ENCODE data around the gene CLEC16A.

The CLEC16A gene

DNA sequence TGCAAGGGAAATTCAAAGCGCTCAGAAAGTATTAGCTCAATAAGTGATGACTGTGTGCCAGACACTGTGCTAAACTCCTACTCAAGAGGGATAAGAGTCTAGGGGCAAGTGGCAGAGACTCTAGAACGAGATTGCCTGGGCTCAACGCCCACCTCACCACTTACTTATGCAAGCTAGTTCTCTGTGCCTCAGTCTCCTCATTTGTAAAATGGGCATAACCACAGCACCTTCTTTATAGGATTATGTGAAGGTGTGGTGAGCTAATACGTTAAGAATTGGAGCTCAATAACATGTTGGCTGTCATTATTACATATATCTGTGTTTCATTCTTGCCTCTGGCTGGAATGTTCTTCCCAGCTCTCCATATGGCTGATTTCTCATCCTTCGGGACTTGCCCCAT lies 17.5 kb upstream of the CLEC16A start:
- DNase-seq = no peak

DNA sequence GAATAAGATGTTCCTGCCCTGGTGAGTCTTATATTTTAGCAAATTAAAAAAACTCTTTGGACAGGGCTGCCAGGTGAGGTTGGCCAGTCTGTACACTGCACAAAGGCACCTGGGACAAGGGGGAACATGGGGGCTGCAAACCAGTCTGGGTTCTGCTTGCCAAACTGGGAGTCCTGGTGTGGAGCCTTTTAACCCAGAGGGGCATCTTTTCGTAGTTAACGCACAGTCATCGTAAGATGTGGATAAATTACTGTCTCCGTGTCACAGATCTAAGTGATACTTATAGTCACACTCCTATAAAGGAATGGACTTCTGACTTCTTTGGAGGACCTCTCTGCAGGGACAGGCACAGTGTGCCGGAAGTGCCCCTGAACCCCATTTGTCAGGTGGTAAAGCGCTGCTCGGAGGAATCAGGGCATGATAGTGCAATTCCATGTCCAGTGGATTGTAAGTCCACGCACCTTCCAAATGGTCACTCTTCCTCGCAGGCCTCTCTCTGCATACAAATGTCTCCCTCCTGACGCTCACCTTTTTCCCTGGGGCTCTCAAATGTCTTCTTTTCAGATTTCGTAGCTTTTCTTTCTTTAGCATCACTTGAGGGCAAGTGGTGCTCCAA lies 16.8 kb upstream of the CLEC16A start:
- no peak for DNase-seq

DNA sequence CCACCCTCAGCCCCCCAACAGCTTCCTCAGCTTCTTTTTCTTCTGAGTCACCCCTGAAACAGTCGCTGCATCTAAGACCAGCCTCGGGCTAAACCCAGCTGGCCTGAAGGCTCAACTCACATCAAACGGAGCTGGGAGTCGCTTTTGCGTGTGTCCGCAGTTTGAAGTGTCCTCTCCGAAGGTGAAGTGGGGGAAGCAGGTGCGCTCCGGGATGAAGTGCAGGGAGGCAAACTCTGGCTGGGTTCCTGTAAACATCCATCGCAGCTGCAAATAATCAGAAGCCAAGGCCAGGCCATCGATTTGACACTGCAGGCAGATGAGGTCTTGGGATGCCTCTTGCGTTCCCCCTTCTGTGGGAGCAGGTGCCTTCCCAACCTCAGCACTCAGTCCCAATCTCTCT lies 15.3 kb upstream of the CLEC16A start:
- DNase-seq = peak; percentile 84

DNA sequence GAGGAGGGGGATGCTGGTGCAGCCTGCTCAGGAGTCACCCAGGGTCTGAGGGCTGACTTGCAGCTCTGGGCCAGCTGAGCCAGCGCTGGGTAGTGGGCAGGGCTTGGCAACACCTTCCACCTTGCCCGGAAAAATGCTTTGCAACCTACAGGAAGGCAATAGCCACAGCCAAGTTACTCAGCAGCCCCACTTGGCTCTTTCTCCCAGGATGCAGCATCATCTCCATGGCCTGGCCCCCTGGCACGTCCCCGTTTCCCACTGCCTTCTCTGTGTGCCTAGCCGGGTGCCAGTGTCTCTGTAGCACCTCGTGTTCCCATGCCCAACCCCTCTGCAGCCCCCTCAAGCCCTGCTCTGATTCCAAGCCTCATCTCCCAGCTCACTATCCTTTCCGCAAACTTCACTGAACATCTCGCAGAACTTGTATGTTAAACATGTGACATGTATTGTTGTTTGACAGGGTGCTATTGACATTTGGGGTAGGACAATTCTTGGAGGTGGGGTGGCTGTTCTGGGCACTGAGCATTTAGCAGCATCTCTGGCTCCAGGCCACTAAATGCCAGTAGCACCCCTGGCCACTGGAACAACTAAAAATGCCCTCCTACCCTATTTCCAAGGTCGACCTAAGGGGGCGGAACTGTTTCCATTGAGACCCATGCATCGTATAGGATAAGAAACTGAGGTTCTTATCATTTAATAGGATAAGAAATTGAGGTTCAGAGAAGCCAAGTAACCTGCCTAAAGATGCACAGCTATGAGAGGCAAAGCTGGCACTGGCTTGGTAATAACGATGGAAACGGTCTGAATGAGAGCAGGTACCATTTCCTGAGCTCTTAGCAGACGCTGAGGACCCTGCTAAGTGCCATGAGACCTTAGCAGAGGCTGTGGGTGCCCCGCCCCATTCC lies 14.3 kb upstream of the CLEC16A start:
- peak; percentile 79 for DNase-seq

DNA sequence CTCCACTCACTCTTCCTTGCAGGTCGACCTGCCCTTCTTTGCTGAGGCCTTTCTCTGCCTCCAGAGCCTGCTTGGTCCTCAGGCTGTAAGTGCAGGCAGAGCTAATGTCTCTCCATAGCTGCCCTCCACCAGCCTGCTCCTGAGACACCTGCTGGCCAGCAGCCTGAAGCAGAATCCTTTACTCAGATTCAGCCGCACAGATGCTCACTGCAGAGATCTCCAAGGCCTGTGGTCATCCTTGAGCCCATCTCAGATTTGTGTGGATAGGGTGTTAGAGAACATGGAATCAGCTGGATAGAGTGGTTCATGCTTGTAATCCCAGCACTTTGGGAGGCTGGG lies 13.6 kb upstream of the CLEC16A start:
- no peak for DNase-seq

DNA sequence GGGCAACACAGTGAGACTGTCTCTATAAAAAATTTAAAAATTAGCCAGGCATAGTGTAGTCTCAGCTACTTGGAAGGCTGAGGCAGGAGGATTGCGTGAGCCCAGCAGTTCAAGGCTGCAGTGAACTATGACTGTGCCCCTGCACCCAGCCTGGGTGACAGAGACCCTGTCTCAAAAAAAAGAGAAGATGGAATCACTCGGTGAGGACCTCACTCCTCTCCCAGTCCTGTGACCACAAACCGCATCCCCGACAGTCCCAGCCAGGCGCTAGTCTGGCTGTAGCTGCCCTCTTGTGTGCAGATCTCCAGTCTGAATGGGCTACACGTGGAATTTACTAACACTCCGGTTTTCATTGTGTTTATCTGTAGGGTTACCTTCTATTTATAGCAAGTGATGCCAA lies 13.2 kb upstream of the CLEC16A start:
- DNase-seq = no peak

DNA sequence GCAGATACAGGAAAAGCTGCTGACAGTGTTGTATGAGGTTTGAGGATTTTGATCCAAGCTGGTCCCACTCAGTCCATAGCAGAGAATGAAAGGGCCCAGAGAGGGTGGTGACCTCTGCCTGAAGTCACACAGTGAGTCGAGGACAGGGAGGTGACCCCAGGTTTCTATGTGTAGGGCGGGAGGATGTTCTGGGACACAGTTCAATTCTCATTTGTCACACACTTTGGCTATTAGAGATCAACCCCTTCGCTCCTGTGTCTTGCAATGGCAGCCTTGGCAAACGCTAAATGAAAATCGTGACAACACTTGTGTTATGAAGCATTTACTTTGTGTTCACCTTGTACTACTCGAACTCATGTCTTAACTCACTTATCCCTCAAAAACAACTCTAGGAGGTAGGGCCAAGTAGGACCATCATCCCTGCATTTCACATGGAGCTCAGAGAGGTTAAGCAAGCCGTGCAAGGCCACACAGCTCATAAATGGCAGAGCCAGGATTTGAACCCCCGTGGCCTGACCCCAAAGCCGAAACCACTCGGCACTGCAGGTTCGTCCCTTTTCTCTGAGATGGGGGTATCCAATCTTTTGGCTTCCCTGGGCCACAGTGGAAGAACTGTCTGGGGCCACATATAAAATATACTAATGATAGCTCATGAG lies 12.3 kb upstream of the CLEC16A start:
- no peak for DNase-seq

DNA sequence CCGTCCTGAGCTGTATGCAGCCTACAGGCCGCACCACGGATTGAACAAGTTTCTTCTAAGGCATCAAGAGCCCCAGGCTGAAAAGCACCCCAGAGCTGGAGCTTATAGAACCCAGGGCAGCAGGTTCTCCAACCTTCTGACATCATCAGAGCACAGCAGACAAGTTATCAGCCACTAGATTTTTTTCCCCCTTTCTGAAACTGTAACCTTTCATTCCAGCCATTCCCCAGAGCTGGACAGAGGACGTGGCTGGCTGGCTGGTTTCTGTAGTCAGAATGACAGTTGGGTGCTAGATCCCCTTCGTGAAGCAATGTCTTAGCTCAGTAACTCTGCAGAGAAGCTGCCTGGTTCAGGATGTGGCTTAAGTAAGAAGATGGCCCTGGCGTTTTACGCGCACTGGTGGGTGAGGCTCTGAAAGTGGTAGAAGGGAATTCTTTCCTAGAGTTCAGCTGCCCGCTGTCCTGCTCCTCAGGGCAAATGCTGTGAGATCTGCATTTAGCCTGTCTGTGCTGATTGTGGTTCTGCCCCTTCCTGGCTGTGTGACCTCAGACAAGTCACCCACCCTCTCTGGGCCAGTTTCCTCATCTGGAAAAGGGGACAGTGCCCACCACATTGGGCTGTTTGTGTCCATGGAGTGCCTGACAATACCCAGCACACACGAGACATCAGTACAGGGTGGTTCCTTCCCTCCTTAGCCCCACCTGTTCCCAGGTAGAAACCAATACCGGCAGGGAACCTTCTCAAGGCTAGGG lies 11.2 kb upstream of the CLEC16A start:
- DNase-seq = no peak

DNA sequence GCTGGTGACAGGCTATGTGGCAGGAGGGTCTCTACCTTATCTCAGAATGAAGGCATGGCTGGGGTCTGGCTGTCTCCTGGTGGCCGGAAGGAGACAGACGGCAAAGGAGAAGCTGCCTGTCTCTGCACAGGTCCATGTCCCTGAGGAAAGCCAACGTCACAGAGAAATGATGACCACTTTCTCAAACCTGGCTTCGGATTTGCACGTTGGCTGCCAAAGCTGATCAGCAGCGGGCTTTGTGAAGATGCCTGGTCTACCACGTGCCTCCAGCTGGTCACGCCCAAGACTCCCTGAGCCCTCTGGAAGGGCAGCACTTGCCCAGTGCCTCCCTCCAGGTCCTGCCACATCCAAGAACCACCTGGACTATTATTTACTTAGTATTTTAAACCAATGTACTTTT lies 10.5 kb upstream of the CLEC16A start:
- DNase-seq = peak; percentile 46

DNA sequence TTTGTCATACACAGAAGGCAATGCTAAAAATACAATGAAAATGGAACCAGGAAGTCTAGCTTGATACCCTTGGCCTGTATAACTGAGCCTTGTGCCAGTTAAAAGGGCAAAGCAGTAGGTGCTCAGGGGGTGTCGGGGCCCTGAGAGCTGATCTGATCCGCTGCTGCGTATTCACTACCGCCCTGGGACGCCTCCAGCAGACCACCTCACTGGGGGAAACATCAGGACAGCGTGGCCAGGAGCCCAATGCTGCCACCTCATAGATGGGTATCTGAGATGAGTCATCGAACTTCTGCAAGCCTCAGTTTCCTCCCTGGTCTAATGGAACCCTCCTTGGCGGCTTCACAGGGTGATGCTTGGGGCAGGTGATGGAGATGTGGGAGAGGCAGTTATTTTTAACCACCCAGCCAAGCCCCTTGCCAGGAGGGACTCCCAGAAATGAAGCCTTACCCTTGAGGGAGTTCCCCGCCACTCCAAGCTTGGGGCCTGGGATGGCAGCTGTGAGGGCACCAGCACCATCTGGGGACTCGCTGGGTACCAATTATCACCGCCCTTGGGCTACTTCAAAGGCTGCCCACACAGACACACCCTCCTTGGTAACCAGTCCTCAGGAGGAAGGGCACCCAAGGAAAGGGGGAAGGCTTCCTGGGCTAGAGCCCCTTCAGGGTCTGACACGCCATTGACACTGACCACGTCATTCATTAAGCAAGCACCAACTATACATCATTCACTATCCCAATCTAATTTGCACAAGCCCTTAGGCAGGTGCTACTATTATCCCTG lies 9.8 kb upstream of the CLEC16A start:
- DNase-seq = no peak

DNA sequence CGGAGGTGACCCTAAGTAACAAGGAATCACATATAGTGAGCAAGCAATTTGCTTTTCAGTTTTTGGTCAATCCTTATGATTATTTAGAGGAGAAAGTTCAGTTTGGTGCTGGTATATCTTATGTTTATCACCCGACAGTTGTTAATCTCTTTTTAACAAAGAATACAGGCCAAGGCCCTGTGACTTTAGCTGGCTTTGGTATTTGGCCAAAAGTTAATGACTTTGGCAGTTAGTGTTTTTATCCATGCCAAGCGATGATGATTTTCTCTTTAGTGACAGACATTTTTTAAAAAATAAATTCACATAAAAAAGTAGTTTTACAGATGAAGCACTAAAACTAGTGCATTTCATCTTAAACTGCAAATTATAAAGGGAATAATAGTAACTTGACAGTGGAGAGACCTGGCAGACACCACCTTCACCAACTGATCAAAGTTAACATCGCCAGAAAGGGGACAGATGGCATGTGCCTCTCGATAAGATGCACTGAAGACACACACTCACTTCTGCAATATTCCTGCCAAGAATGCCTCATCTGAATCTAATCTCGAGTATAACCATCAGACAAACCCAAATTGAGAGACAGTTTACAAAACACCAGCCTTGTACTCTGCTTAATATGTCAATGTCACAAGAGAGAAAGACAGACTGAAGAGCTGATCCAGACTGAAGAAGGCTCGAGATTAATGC lies 9.0 kb upstream of the CLEC16A start:
- no peak for DNase-seq

DNA sequence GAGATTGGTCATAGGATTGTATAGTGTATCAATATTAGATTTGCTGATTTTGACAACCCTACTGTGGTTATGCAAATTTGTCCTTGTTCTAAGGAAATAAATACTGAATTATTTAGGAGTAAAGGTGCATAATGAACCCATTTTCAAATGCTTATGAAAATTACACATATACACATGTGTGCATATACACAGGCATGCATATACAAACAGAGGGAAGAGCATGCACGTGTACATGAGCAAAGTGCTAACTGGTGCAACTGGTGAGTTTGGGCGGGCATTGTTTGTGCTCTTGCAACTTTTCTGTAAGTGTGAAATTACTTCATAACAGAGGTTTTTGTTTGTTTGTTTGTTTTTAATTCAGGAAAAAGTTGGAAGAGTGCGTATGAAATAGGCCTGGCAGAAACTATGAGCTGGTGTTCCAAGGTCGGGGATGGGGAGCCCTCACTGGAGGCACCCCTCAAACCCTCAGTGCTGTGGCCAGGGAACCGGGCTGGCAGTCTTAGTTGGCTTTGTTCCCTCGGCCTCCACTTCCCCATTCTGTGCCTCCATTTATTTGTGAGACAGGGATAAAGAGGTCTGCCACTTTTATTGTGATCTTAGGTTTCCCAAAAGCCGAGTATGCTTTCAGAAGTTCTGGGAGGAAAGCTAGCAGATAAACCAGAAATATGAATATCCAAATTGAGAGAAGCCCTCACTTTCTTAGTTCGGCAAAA lies 7.9 kb upstream of the CLEC16A start:
- DNase-seq = no peak

DNA sequence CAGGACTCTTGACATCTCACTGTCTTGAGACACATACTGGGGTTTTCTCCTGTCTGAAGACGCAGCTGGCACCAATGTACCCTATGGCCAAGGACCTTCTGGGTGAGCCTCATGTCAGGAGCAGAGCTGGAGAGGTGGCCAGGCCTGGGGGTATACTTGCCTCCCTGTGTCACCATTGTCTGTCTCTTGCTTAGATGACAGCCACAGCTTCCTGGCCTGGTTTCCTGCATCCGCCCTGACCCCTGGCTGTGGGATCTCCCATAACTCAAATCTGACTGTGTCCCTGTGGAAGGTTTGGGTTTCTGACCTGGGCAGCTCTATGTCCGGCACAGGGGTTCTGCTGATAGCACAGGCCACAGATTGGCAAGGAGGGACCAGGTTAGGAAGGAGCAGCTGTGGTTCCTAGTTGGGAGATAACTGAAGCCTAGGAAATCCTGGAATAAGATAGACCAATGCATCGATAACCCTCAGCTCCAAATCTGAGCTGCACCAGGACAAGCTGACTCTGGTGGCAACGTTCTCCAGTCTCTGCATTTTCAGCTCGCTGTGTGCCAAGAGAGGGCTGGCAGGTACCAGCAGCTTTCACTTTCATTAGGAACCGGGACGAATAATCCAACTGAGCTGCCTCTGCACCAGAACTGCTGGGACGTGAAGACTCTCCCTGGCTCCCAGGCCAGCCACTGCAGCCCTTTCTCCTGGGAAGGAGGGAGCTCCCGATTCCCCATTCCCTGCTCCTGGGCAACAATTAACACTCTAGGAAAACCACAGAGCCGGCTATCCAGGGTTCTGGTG lies 7.1 kb upstream of the CLEC16A start:
- peak; percentile 47 for DNase-seq

DNA sequence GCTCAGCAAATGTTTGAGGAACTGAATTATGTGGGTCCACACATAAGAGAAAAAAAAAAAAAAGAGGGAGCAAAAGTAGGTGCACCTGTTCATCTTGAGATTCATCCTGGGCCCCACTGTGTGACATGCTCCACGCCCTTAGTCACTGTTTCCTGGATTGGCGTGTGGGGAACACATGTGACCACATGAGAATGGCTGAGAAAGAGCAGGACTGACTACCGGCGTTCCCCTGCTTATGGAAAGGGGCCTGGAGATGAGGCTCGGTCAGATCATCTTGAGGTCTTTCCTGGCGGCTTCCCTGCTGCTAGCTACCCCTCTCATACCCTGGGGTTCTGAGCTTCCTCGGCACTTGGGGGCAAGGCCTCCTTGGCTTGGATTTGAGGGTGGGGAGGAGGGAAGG lies 6.0 kb upstream of the CLEC16A start:
- no peak for DNase-seq

DNA sequence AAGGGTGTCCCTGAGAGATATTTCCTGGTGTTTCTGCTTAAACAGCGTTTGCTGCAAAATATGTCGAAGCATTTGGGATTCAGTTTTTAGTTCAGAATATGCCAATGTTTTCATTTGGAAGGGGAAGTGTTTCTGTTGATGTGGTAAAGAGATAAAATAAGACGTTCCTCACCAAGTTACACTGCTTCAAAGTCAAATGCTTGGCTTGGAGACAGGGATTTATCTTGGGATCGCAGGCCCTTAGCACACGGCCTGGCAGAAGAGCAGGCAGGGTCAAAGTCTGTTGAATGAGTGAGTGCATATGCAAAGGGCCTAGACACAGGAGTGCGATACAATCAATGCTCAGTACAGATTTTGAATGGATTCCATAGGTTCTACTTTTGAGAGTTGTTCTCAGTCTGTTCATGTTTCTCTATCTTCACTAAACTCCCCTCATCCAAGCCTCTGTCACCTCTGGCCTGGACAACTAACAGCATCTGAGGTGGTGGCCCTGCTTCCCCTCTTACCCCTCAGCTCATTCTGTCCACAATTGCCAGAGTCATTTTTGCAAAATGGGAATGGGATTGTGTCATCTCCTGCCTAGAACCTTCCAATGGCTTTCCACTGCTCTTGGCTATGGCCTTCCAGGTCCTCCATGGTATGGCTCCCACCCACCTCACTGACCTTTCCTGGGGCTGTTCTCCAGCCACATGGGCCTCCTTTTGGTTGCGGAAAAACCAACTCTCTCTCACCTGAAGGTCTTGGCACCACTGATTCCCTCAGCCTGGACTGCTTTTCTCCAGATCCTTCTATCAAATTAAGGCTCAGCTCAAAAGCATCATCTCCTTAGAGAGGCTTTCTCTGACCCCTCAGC lies 5.3 kb upstream of the CLEC16A start:
- no peak for DNase-seq

DNA sequence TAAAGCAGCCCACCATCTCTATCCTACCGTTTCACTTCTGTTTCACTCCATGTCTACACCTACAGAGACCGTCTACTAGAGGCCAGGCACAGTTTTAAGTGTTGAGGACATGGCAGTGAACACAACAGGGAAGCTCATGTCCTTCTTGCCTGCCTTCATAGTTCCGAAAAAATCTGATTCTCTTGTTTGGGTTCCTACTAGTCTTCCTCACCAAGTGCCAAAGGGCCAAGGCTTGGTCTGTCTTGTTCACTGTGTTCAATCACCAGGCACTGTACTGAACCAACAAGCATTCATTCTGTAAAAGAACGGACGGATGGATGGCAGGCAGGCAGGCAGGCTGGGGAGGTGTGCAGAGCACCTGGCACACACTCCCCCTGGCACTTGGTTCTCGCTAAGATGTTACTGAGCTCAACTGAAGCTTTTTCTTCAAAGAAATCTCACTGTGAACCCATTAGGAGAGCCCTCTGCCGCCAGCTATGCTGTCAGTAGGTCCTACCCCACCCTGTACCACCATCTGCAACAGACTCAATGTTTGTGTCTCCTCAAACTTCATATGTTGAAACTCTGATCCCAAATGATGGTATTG lies 4.6 kb upstream of the CLEC16A start:
- no peak for DNase-seq

DNA sequence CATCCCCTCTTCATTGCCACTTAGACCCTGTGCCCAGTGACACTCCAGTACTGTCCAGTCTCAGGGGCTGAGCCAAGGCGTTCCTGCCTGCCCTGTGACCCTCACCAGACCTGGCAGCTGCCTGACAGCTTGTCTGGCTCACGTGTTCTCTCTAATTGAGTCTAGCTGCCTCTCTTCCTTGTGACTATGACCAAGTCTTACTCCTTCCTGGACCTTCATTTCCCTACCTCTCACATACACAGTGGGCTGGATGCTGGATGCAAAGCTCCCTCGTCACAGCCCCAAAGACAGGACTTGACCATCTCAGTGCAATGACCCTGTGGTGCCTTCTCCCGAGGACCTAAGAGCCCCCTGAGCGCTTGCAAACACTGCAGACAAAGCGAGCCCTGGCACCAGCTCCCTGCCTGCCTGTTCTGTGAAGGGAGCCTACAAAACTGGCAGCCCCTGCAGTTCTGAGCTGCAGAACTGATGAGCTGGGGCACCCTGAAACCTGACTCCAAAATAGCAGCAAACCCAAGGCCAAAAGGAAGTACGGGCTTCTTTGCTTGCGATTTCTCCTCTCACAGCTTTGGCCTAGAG lies 3.8 kb upstream of the CLEC16A start:
- DNase-seq = no peak

DNA sequence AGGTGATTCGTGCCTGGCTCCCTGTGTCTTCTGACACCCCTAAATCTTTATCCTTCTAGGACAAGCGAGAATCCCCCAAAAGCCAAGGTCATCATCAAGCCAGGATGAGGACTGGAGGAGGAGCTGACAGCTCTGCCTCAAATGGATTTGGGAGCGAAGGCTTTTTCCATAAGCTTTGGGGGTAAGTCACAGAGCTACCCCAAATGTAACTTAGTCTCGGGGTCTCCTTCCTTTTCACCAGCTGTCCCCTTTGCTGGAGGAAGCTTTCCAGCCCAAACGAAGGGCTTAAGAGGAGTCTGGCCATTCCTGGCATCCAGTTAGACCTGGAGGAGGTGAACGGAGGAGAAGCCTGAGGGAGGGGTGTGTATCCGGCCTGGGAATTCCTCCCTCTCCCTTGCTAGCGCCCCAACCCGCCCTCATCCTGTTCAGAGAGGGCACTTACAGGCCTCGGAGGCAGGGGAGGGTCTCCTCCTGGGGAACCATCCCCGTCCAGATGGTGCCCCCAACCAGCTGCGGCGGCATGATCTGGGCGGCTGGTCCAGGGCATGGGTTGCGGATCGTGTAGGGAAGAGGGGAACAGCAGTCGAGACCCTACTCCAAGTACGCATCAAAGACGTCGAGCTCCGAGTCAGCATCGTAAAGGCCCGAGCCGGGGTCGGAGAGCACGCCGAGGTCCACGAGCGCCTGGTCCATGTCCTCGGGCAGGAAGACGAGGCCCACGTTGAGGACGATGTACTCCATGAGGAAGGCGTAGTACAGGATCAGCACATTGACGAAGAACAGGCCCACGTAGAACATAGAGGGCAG lies 3.0 kb upstream of the CLEC16A start:
- no peak for DNase-seq

Data from NCI-H2029 (cell line).